SK-N-SH (cell line): ENCODE results near the gene RASL11B. TPM values are rescaled to one million over a fixed set of nuclear protein-coding genes. Genes with fewer than 3 reads are reported as not detected.

ENCODE experiments used
- CTCF ChIA-PET: fragments of 300-600, 350-600 bp; formaldehyde crosslinking; extraction: SDS; loops from one replicate; lab custom pipeline; 2021; lab: Yijun Ruan, JAX
- POLR2A ChIA-PET: fragments of 350-600 bp; sonication (Branson Sonifier 250); formaldehyde crosslinking; extraction: SDS; loops from one replicate; lab custom pipeline; 2020; ENCODE audit warnings: antibody characterized with exemption, inconsistent platforms; lab: Yijun Ruan, JAX
- DNase-seq: peaks from one replicate; pipeline ENCODE4 v3.0.0; 2012
- H2AFZ ChIP-seq: fragments of 200-600 bp; sonication (generic); 2 replicates; pipeline ENCODE4 v1.8.1; 2016; ENCODE audit warnings: antibody characterized with exemption, mild to moderate bottlenecking, low read depth
- H3F3A ChIP-seq: fragments of 200-600 bp; sonication (generic); replicated peaks from 2 replicates; pipeline ENCODE3; 2016; ENCODE audit warnings: antibody characterized with exemption, mild to moderate bottlenecking; ENCODE audit not compliant: insufficient read depth
- H3K27ac ChIP-seq, 2 experiments: fragments of 200-500 bp in 1 of 2; fragments of 200-600 bp in 1 of 2; sonication (Bioruptor generic) in 1 of 2; sonication (generic), shearing (Covaris generic) in 1 of 2; 2 replicates each; pipeline versions ENCODE4 v1.5.1 to v1.6.1; 2014 to 2016; ENCODE audit warnings: low read depth in 2 of 2, inconsistent platforms in 1 of 2, low read length in 1 of 2, mild to moderate bottlenecking in 1 of 2, mixed read lengths in 1 of 2
- H3K27me3 ChIP-seq: fragments of 200-600 bp; sonication (generic), shearing (Covaris generic); 2 replicates; pipeline ENCODE4 v1.6.1; 2016; ENCODE audit warnings: mixed run types; ENCODE audit not compliant: insufficient read depth
- H3K36me3 ChIP-seq, 2 experiments: fragments of 200-500 bp in 1 of 2; fragments of 200-600 bp in 1 of 2; sonication (Bioruptor generic) in 1 of 2; sonication (generic) in 1 of 2; replicated peaks in 1 of 2; 2 replicates each; pipeline versions ENCODE3 to v1.5.1; 2014 to 2016; ENCODE audit warnings: low read length in 1 of 2, mild to moderate bottlenecking in 1 of 2; ENCODE audit not compliant: insufficient read depth in 2 of 2, control insufficient read depth in 1 of 2
- H3K4me1 ChIP-seq, 2 experiments: fragments of 200-500 bp in 1 of 2; fragments of 200-600 bp in 1 of 2; sonication (Bioruptor generic) in 1 of 2; sonication (generic), shearing (Covaris generic) in 1 of 2; 2 replicates each; pipeline versions ENCODE4 v1.5.1 to v1.6.1; 2014 to 2016; ENCODE audit warnings: low read depth in 1 of 2, low read length in 1 of 2, mixed run types in 1 of 2; ENCODE audit not compliant: insufficient read depth in 2 of 2, control insufficient read depth in 1 of 2
- H3K4me2 ChIP-seq: fragments of 200-600 bp; sonication (generic), shearing (Covaris generic); 2 replicates; pipeline ENCODE4 v1.6.1; 2017; ENCODE audit warnings: mixed run types
- H3K4me3 ChIP-seq, 2 experiments: fragments of 200-500 bp in 1 of 2; fragments of 200-600 bp in 1 of 2; sonication (Bioruptor generic) in 1 of 2; sonication (generic), shearing (Covaris generic) in 1 of 2; 2 replicates each; pipeline versions ENCODE4 v1.5.1 to v1.8.1; 2014 to 2016; ENCODE audit warnings: low read depth in 2 of 2, inconsistent platforms in 1 of 2, low read length in 1 of 2, mild to moderate bottlenecking in 1 of 2, mixed read lengths in 1 of 2, moderate library complexity in 1 of 2
- H3K79me2 ChIP-seq: fragments of 200-600 bp; sonication (generic); 2 replicates; pipeline ENCODE4 v1.8.1; 2017; ENCODE audit warnings: mild to moderate bottlenecking; ENCODE audit not compliant: insufficient read depth
- H3K9ac ChIP-seq: fragments of 200-600 bp; sonication (generic); 2 replicates; pipeline ENCODE4 v1.6.1; 2017; ENCODE audit warnings: mixed run types
- H3K9me2 ChIP-seq: fragments of 200-600 bp; sonication (generic); 2 replicates; pipeline ENCODE4 v1.6.1; 2017; ENCODE audit warnings: mixed run types
- H3K9me3 ChIP-seq: fragments of 200-600 bp; sonication (generic); 2 replicates; pipeline ENCODE4 v1.6.1; 2017; ENCODE audit warnings: mixed run types, mild to moderate bottlenecking, moderate library complexity
- H4K20me1 ChIP-seq: fragments of 200-600 bp; sonication (generic); 2 replicates; pipeline ENCODE4 v1.6.1; 2017; ENCODE audit warnings: mild to moderate bottlenecking, mixed run types; ENCODE audit not compliant: insufficient read depth
- CHD2 ChIP-seq: fragments of 150-350 bp; IDR thresholded peaks from 2 replicates; pipeline ENCODE4 v1.6.1; 2018; ENCODE audit warnings: low read length; ENCODE audit not compliant: partially characterized antibody
- FOSL2 ChIP-seq: IDR thresholded peaks from 2 replicates; pipeline ENCODE4 v1.4.0; 2012; ENCODE audit warnings: low read depth, mild to moderate bottlenecking, moderate library complexity, borderline replicate concordance
- GABPA ChIP-seq: IDR thresholded peaks from 2 replicates; pipeline ENCODE4 v1.4.0; 2012; ENCODE audit warnings: low read depth, mild to moderate bottlenecking
- JUND ChIP-seq: IDR thresholded peaks from 2 replicates; pipeline ENCODE4 v1.4.0; 2012
- MEF2A ChIP-seq: IDR thresholded peaks from 2 replicates; pipeline ENCODE4 v1.4.0; 2012; ENCODE audit warnings: low read depth, borderline replicate concordance
- MXI1 ChIP-seq: IDR thresholded peaks from 2 replicates; pipeline ENCODE4 v1.6.1; 2012; ENCODE audit warnings: mild to moderate bottlenecking, low read depth, low read length, improper control_type of control experiment
- NRF1 ChIP-seq: IDR thresholded peaks from 2 replicates; pipeline ENCODE4 v1.6.1; 2012; ENCODE audit warnings: low read depth, mild to moderate bottlenecking, low read length
- POLR2AphosphoS5 ChIP-seq: IDR thresholded peaks from 2 replicates; pipeline ENCODE4 v1.6.1; 2012; ENCODE audit warnings: low read depth, low read length
- RCOR1 ChIP-seq: fragments of 150-350 bp; IDR thresholded peaks from 2 replicates; pipeline ENCODE4 v1.6.1; 2017; ENCODE audit warnings: antibody characterized with exemption, low read length
- RFX5 ChIP-seq: IDR thresholded peaks from 2 replicates; pipeline ENCODE4 v1.6.1; 2012; ENCODE audit warnings: mild to moderate bottlenecking, improper control_type of control experiment, low read length
- TAF1 ChIP-seq: IDR thresholded peaks from 2 replicates; pipeline ENCODE4 v1.6.1; 2012; ENCODE audit warnings: low read depth, mild to moderate bottlenecking, low read length, moderate library complexity, borderline replicate concordance
- WGBS: methylation state at CpG from one replicate; pipeline ENCODE4 v1.1.6; 2017; ENCODE audit warnings: low lambda C conversion rate; 5-methylcytosine and 5-hydroxymethylcytosine counted together
- polyA plus RNA-seq, 3 experiments: library from polyadenylated mRNA; depleted of rRNA; stranded (reverse); fragments of >200 nt; gene quantifications; 2 replicates each; pipeline ENCODE4 v1.2.3, GENCODE V29; 2012
- TF ChIP-seq, protein P1 (sequence below): IDR thresholded peaks from 2 replicates; pipeline ENCODE4; 2012
- TF ChIP-seq, protein P2 (sequence below): IDR thresholded peaks from 2 replicates; pipeline ENCODE4 v1.4.0; 2012; ENCODE audit warnings: low read depth, borderline replicate concordance
- TF ChIP-seq, protein P3 (sequence below): IDR thresholded peaks from 2 replicates; pipeline ENCODE4 v1.6.1; 2012; ENCODE audit warnings: mild to moderate bottlenecking, low read depth, low read length, moderate library complexity
- TF ChIP-seq, protein P4 (sequence below): fragments of 150-350 bp; IDR thresholded peaks from 2 replicates; pipeline ENCODE4 v1.6.1; 2017; ENCODE audit warnings: antibody characterized with exemption, low read length, low read depth, borderline replicate concordance
- TF ChIP-seq, protein P5 (sequence below): IDR thresholded peaks from 2 replicates; pipeline ENCODE4 v1.4.0; 2012; ENCODE audit warnings: low read depth

Gene RASL11B
- polyA plus RNA-seq, 1 of the 3 experiments (the other 2 are of a cell fraction), result 0.54 TPM

DNA sequence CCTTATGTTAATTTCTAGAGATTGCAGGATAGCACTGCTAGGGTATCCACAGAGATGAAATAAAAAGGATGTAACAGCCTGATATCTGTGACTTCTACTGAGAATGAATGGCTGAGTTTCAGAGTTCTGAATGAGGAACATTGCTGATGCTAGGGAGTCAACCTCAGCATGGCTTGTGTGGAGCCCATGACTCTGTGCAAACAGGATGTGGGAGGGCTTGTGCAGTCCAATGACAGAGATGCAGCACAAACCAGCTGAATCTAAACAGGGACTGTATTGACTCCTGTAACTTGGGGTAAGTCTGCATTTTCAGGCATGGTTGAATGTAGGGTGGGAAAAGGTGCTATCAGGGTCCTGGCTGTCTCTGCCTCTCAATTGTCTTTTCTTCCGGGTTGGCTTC, 5.3 kb upstream of the RASL11B start:
- peaks cover 12 to 13% of the 10 kb centered on the region in 2 experiments; a peak in 3 of 4 replicates for H3K4me1 ChIP-seq
- no peak overlapping the region for H3K9ac ChIP-seq
- H3K79me2 ChIP-seq, result no peaks in the 10 kb centered on the region
- H3K4me2 ChIP-seq, result no peak overlapping the region
- H3K4me3 ChIP-seq, result no peak overlapping the region
- 56% methylated on average over 1 of the region's 1 CpG for WGBS
- H3F3A ChIP-seq, result peaks cover 15% of the 10 kb centered on the region
- CTCF ChIA-PET, result interaction anchor here (0.8 kb wide), 1 partner anchor 622 kb away, joined by 3 read pairs; no protein-coding TSS in a partner anchor
- DNase-seq, result no peak
- H3K36me3 ChIP-seq, result no peaks in the 10 kb centered on the region
- no peaks in the 10 kb centered on the region for H3K9me3 ChIP-seq
- H3K9me2 ChIP-seq, result no peaks in the 10 kb centered on the region
- H3K27ac ChIP-seq, result no peak overlapping the region
- TF ChIP-seq, protein P1, sequence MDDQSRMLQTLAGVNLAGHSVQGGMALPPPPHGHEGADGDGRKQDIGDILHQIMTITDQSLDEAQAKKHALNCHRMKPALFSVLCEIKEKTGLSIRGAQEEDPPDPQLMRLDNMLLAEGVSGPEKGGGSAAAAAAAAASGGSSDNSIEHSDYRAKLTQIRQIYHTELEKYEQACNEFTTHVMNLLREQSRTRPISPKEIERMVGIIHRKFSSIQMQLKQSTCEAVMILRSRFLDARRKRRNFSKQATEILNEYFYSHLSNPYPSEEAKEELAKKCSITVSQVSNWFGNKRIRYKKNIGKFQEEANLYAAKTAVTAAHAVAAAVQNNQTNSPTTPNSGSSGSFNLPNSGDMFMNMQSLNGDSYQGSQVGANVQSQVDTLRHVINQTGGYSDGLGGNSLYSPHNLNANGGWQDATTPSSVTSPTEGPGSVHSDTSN, result no peak
- TF ChIP-seq MXI1 (no peak), NRF1 (no peak), CHD2 (no peak), POLR2AphosphoS5 (no peak), MEF2A (no peak), TAF1 (no peak), FOSL2 (no peak), JUND (no peak), GABPA (no peak), RCOR1 (no peak), RFX5 (no peak)
- TF ChIP-seq, protein P2, sequence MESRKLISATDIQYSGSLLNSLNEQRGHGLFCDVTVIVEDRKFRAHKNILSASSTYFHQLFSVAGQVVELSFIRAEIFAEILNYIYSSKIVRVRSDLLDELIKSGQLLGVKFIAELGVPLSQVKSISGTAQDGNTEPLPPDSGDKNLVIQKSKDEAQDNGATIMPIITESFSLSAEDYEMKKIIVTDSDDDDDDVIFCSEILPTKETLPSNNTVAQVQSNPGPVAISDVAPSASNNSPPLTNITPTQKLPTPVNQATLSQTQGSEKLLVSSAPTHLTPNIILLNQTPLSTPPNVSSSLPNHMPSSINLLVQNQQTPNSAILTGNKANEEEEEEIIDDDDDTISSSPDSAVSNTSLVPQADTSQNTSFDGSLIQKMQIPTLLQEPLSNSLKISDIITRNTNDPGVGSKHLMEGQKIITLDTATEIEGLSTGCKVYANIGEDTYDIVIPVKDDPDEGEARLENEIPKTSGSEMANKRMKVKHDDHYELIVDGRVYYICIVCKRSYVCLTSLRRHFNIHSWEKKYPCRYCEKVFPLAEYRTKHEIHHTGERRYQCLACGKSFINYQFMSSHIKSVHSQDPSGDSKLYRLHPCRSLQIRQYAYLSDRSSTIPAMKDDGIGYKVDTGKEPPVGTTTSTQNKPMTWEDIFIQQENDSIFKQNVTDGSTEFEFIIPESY, result no peak
- TF ChIP-seq, protein P3, sequence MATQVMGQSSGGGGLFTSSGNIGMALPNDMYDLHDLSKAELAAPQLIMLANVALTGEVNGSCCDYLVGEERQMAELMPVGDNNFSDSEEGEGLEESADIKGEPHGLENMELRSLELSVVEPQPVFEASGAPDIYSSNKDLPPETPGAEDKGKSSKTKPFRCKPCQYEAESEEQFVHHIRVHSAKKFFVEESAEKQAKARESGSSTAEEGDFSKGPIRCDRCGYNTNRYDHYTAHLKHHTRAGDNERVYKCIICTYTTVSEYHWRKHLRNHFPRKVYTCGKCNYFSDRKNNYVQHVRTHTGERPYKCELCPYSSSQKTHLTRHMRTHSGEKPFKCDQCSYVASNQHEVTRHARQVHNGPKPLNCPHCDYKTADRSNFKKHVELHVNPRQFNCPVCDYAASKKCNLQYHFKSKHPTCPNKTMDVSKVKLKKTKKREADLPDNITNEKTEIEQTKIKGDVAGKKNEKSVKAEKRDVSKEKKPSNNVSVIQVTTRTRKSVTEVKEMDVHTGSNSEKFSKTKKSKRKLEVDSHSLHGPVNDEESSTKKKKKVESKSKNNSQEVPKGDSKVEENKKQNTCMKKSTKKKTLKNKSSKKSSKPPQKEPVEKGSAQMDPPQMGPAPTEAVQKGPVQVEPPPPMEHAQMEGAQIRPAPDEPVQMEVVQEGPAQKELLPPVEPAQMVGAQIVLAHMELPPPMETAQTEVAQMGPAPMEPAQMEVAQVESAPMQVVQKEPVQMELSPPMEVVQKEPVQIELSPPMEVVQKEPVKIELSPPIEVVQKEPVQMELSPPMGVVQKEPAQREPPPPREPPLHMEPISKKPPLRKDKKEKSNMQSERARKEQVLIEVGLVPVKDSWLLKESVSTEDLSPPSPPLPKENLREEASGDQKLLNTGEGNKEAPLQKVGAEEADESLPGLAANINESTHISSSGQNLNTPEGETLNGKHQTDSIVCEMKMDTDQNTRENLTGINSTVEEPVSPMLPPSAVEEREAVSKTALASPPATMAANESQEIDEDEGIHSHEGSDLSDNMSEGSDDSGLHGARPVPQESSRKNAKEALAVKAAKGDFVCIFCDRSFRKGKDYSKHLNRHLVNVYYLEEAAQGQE, result no peak
- TF ChIP-seq, protein P4, sequence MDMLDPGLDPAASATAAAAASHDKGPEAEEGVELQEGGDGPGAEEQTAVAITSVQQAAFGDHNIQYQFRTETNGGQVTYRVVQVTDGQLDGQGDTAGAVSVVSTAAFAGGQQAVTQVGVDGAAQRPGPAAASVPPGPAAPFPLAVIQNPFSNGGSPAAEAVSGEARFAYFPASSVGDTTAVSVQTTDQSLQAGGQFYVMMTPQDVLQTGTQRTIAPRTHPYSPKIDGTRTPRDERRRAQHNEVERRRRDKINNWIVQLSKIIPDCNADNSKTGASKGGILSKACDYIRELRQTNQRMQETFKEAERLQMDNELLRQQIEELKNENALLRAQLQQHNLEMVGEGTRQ, result no peak
- TF ChIP-seq, protein P5, sequence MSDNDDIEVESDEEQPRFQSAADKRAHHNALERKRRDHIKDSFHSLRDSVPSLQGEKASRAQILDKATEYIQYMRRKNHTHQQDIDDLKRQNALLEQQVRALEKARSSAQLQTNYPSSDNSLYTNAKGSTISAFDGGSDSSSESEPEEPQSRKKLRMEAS, result no peak
- no peaks in the 10 kb centered on the region; the same call in 1 of the 2 replicates for H3K27me3 ChIP-seq
- no peaks in the 10 kb centered on the region for H4K20me1 ChIP-seq
- no peak overlapping the region for H2AFZ ChIP-seq
- POLR2A ChIA-PET, result no interaction called here
